Natural killer cell (primary cell): ENCODE data around the gene SMIM12. TPM values are rescaled to one million over a fixed set of nuclear protein-coding genes. Genes with fewer than 3 reads are reported as not detected.
A peak's percentile ranks its signal among the peaks of the same experiment; 100 is the strongest.

ENCODE experiments used
- ATAC-seq, 3 donors: fragments of 150-1000 bp in 2 of 3; fragments of 200-7000 bp in 1 of 3; cut with Tn5 transposase; 1 replicate in 1 of 3; 2 replicates in 2 of 3; pipeline ENCODE4 v1.10.0; 2021; ENCODE audit warnings: mild to moderate bottlenecking in 2 of 3, moderate library complexity in 2 of 3
- DNase-seq, 2 donors: peaks; one replicate each; pipeline versions ENCODE4 v3.0.0 to v3.0.0-alpha.2; 2013 to 2021; ENCODE audit warnings: mixed read lengths in 1 of 2
- H3K27ac ChIP-seq: one replicate; pipeline ENCODE4 v1.5.1; 2013; ENCODE audit warnings: mild to moderate bottlenecking, low read length
- H3K27me3 ChIP-seq: one replicate; pipeline ENCODE4 v1.6.1; 2013; ENCODE audit warnings: low read length; ENCODE audit not compliant: control insufficient read depth, insufficient read depth
- H3K36me3 ChIP-seq: one replicate; pipeline ENCODE4 v1.6.1; 2013; ENCODE audit warnings: low read length; ENCODE audit not compliant: control insufficient read depth, insufficient read depth
- H3K4me1 ChIP-seq: one replicate; pipeline ENCODE4 v1.6.1; 2013; ENCODE audit warnings: low read length; ENCODE audit not compliant: control insufficient read depth, insufficient read depth
- H3K4me3 ChIP-seq: one replicate; pipeline ENCODE4 v1.5.1; 2013; ENCODE audit warnings: low read length
- H3K9me3 ChIP-seq: one replicate; pipeline ENCODE4 v1.6.1; 2013; ENCODE audit warnings: low read length; ENCODE audit not compliant: control insufficient read depth, insufficient read depth
- H3K27ac Mint-ChIP-seq, 2 donors: one replicate each; pipeline ENCODE4 v1.8.0; 2022; ENCODE audit warnings: mild to moderate bottlenecking in 2 of 2, mixed read lengths in 2 of 2, moderate library complexity in 1 of 2
- H3K27me3 Mint-ChIP-seq, 2 donors: one replicate each; pipeline ENCODE4 v1.8.0; 2022; ENCODE audit warnings: low read depth in 2 of 2, mixed read lengths in 2 of 2
- H3K36me3 Mint-ChIP-seq: one replicate; pipeline ENCODE4 v1.8.0; 2022; ENCODE audit warnings: mixed read lengths
- H3K4me1 Mint-ChIP-seq, 2 donors: one replicate each; pipeline ENCODE4 v1.8.0; 2022; ENCODE audit warnings: mixed read lengths in 2 of 2
- H3K4me3 Mint-ChIP-seq: one replicate; pipeline ENCODE4 v1.8.0; 2022; ENCODE audit warnings: mild to moderate bottlenecking, moderate library complexity, mixed read lengths
- H3K9me3 Mint-ChIP-seq, 2 donors: one replicate each; pipeline ENCODE4 v1.8.0; 2022; ENCODE audit warnings: mixed read lengths in 2 of 2
- WGBS: methylation state at CpG from one replicate; pipeline ENCODE4 v1.1.7; 2013; ENCODE audit warnings: missing lambda C conversion rate; ENCODE audit not compliant: insufficient coverage; 5-methylcytosine and 5-hydroxymethylcytosine counted together
- intact Hi-C: fragments of 100-400 bp; cut with micrococcal nuclease; formaldehyde crosslinking; loops from one replicate; pipeline ENCODE4 v1.14.2; 2022
- total RNA-seq, 4 donors: library from RNA; stranded (reverse); fragments of 120-200 nt in 1 of 4; gene quantifications; one replicate each; pipeline versions ENCODE4 v1.2.3 to v1.2.4, GENCODE V29; 2013 to 2022
- TF ChIP-seq, protein P1 (sequence below): fragments of 200-600 bp; IDR thresholded peaks from one replicate; pipeline ENCODE4 v1.8.0; 2022; ENCODE audit warnings: antibody characterized with exemption

SMIM12 gene
- total RNA-seq, 3 donors from 2014 or later (not counting 1 experiment from before 2014, with no cell fraction given) = 33.4 to 44.5 (median 36.5) TPM

DNA sequence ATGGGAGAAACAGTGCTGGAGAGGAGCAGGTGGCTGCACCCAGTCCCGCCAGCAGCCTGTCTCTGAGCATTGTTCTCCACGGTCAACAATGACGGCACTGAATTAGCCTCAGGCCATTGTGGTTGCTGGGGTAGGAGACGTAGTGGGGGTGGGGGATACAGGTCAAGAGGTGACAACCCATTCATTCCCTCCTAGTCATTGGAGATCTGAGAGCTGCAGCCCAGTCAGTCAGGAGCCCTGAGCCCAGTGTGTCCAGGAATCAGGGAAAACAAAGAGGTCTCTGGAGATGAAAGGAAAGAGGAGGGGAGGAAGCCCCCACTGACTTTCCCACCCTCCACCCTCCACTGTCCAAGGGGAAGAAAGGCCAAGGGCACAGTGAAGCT, 15.3 kb downstream of the SMIM12 start:
- Histone ChIP-seq H3K27me3 (no peaks in the 10 kb centered on the region), H3K27ac (no peak overlapping the region), H3K9me3 (no peaks in the 10 kb centered on the region), H3K4me3 (no peak overlapping the region), H3K4me1 (peaks cover 15% of the 10 kb centered on the region), H3K36me3 (peaks cover 6% of the 10 kb centered on the region)
- peak overlapping the region in 1 of 2 donors; percentile 85 for H3K27ac Mint-ChIP-seq
- H3K4me1 Mint-ChIP-seq = peaks cover 27 to 41% of the 10 kb centered on the region in 2 donors
- H3K36me3 Mint-ChIP-seq = no peaks in the 10 kb centered on the region
- TF ChIP-seq, protein P1, sequence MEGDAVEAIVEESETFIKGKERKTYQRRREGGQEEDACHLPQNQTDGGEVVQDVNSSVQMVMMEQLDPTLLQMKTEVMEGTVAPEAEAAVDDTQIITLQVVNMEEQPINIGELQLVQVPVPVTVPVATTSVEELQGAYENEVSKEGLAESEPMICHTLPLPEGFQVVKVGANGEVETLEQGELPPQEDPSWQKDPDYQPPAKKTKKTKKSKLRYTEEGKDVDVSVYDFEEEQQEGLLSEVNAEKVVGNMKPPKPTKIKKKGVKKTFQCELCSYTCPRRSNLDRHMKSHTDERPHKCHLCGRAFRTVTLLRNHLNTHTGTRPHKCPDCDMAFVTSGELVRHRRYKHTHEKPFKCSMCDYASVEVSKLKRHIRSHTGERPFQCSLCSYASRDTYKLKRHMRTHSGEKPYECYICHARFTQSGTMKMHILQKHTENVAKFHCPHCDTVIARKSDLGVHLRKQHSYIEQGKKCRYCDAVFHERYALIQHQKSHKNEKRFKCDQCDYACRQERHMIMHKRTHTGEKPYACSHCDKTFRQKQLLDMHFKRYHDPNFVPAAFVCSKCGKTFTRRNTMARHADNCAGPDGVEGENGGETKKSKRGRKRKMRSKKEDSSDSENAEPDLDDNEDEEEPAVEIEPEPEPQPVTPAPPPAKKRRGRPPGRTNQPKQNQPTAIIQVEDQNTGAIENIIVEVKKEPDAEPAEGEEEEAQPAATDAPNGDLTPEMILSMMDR = no peak
- WGBS = 98% methylated on average over 4 of the region's 4 CpGs
- intact Hi-C loops = no loop called here
- no peak overlapping the region for H3K4me3 Mint-ChIP-seq
- DNase-seq (no peak), ATAC-seq (no peak)
- no peaks in the 10 kb centered on the region for H3K9me3 Mint-ChIP-seq
- H3K27me3 Mint-ChIP-seq = no peaks in the 10 kb centered on the region

GRCh38 chr1:34843392-34844251, 15.9 kb downstream of the SMIM12 start:
- WGBS = 75% methylated on average over 13 of the region's 14 CpGs
- ATAC-seq = no peak
- Mint-ChIP-seq H3K4me1 (peaks cover 25 to 37% of the 10 kb centered on the region in 2 donors), H3K4me3 (peak overlapping the region; percentile 15), H3K9me3 (no peaks in the 10 kb centered on the region), H3K27ac (peak overlapping the region; percentile 35 to 85), H3K27me3 (no peaks in the 10 kb centered on the region), H3K36me3 (no peaks in the 10 kb centered on the region)
- Histone ChIP-seq H3K9me3 (no peaks in the 10 kb centered on the region), H3K4me3 (no peak overlapping the region), H3K27me3 (no peaks in the 10 kb centered on the region), H3K27ac (no peak overlapping the region), H3K4me1 (peaks cover 15% of the 10 kb centered on the region), H3K36me3 (peaks cover 6% of the 10 kb centered on the region)
- DNase-seq = no peak
- intact Hi-C loops = no loop called here
- TF ChIP-seq, protein P1 = no peak

DNA sequence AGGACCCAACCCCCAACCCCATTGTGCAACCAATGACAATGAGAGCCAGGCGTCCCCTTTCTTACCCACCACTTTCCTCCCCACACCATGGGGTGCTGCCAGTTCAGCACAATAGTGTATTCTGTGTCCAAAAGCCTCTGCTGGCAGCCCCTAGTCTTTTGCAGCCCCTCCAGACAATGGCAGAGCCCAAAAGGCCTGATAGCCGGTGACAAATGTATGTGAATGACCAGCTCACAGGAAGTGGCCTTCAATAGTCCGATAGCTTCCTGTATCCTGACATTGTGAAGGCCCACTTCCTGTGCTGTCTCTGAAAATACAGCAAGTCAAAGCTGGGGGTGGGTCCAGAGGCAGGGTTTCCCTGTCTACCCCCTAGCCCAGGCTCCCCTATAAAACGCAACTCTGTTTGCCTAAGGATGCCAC, 16.6 kb downstream of the SMIM12 start:
- H3K27me3 Mint-ChIP-seq = no peaks in the 10 kb centered on the region
- no peak overlapping the region for H3K4me3 Mint-ChIP-seq
- H3K27ac Mint-ChIP-seq = peak overlapping the region; percentile 35 to 85
- Histone ChIP-seq H3K4me1 (peaks cover 15% of the 10 kb centered on the region), H3K4me3 (no peak overlapping the region), H3K36me3 (peaks cover 5% of the 10 kb centered on the region), H3K27me3 (no peaks in the 10 kb centered on the region), H3K27ac (no peak overlapping the region), H3K9me3 (no peaks in the 10 kb centered on the region)
- intact Hi-C loops = no loop called here
- no peaks in the 10 kb centered on the region for H3K36me3 Mint-ChIP-seq
- no peaks in the 10 kb centered on the region for H3K9me3 Mint-ChIP-seq
- TF ChIP-seq, protein P1 = no peak
- peaks cover 21 to 33% of the 10 kb centered on the region in 2 donors for H3K4me1 Mint-ChIP-seq
- 50% methylated on average over 4 of the region's 4 CpGs for WGBS
- DNase-seq (no peak), ATAC-seq (peak in 1 of 3 donors; percentile 35)
